Left ventricle myocardium inferior (tissue), 1 donor: Measurements from ENCODE around the gene VSTM2L. TPM values are rescaled to one million over a fixed set of nuclear protein-coding genes. Genes with fewer than 3 reads are reported as not detected.

Source experiments
- DNase-seq: peaks from one replicate; pipeline ENCODE4 v3.0.0-alpha.2; 2020
- H3K27ac ChIP-seq: fragments of 200-600 bp; replicated peaks from 2 replicates; pipeline ENCODE4 v1.8.0; 2021
- H3K27me3 ChIP-seq: fragments of 200-600 bp; 2 replicates; pipeline ENCODE4 v1.8.0; 2021; ENCODE audit warnings: low read depth
- H3K36me3 ChIP-seq: fragments of 200-600 bp; 2 replicates; pipeline ENCODE4 v1.8.0; 2021
- H3K4me1 ChIP-seq: fragments of 200-600 bp; 2 replicates; pipeline ENCODE4 v1.8.0; 2021
- H3K4me3 ChIP-seq: fragments of 200-600 bp; 2 replicates; pipeline ENCODE4 v1.8.0; 2021; ENCODE audit warnings: mild to moderate bottlenecking, moderate library complexity
- H3K9me3 ChIP-seq: fragments of 200-600 bp; replicated peaks from 2 replicates; pipeline ENCODE4 v1.8.0; 2021
- CTCF ChIP-seq: fragments of 200-600 bp; IDR thresholded peaks from 2 replicates; pipeline ENCODE4 v1.8.0; 2021; ENCODE audit warnings: antibody characterized with exemption, mild to moderate bottlenecking, borderline replicate concordance
- intact Hi-C: fragments of 100-400 bp; cut with micrococcal nuclease; formaldehyde crosslinking; loops from one replicate; pipeline ENCODE4 v1.11.0; 2022
- total RNA-seq: library from RNA; stranded (reverse); fragmentation: NEBNext Ultra II Directional; extraction: Animal tissue kit (Norgen Biotek cat#: 25700); gene quantifications from one replicate; pipeline ENCODE4 v1.2.1, GENCODE V29; 2021
- donor health status: DM: no; HTN: yes; CAD: no; lungs with severe emphysema.

VSTM2L gene
- total RNA-seq, 1 donor from 2014 or later: 50.3 TPM

- peaks cover 20% of the 10 kb centered on the region for H3K9me3 ChIP-seq
- no peak overlapping the region for H3K27ac ChIP-seq
- no peak for DNase-seq
- peaks cover 9% of the 10 kb centered on the region for H3K4me1 ChIP-seq
- TF ChIP-seq CTCF: no peak
- H3K36me3 ChIP-seq: no peaks in the 10 kb centered on the region
- intact Hi-C loops: no loop called here
- H3K4me3 ChIP-seq: no peak overlapping the region
- no peaks in the 10 kb centered on the region for H3K27me3 ChIP-seq
Measured at GRCh38 chr20:37969949-37970855, 67.3 kb downstream of the VSTM2L start.

- no peak for TF ChIP-seq CTCF
Measured at GRCh38 chr20:37970856-37971245, 67.9 kb downstream of the VSTM2L start.

GRCh38 chr20:37971561-37972127 is 68.7 kb downstream of the VSTM2L start:
- no peaks in the 10 kb centered on the region for H3K27me3 ChIP-seq
- peaks cover 19% of the 10 kb centered on the region for H3K9me3 ChIP-seq
- intact Hi-C loops: no loop called here
- DNase-seq: no peak
- no peak for TF ChIP-seq CTCF
- H3K27ac ChIP-seq: no peak overlapping the region
- H3K4me1 ChIP-seq: peaks cover 9% of the 10 kb centered on the region
- no peak overlapping the region for H3K4me3 ChIP-seq
- no peaks in the 10 kb centered on the region for H3K36me3 ChIP-seq

More at GRCh38 chr20:37970856-37971245, 67.9 kb downstream of the VSTM2L start:
- intact Hi-C loops: no loop called here
- H3K27ac ChIP-seq: no peak overlapping the region
- H3K36me3 ChIP-seq: no peaks in the 10 kb centered on the region
- H3K4me1 ChIP-seq: peaks cover 9% of the 10 kb centered on the region
- no peak overlapping the region for H3K4me3 ChIP-seq
- no peaks in the 10 kb centered on the region for H3K27me3 ChIP-seq
- DNase-seq: no peak
- H3K9me3 ChIP-seq: peaks cover 19% of the 10 kb centered on the region

- H3K36me3 ChIP-seq: no peaks in the 10 kb centered on the region
- no peak for DNase-seq
- TF ChIP-seq CTCF: no peak
- no peak overlapping the region for H3K27ac ChIP-seq
- peaks cover 12% of the 10 kb centered on the region for H3K9me3 ChIP-seq
- peaks cover 9% of the 10 kb centered on the region for H3K4me1 ChIP-seq
- no peak overlapping the region for H3K4me3 ChIP-seq
- H3K27me3 ChIP-seq: no peaks in the 10 kb centered on the region
- intact Hi-C loops: no loop called here
Measured at GRCh38 chr20:37972256-37973058, 69.5 kb downstream of the VSTM2L start.
